Measurements from ENCODE around the gene LAMTOR4.

Gene LAMTOR4

DNA sequence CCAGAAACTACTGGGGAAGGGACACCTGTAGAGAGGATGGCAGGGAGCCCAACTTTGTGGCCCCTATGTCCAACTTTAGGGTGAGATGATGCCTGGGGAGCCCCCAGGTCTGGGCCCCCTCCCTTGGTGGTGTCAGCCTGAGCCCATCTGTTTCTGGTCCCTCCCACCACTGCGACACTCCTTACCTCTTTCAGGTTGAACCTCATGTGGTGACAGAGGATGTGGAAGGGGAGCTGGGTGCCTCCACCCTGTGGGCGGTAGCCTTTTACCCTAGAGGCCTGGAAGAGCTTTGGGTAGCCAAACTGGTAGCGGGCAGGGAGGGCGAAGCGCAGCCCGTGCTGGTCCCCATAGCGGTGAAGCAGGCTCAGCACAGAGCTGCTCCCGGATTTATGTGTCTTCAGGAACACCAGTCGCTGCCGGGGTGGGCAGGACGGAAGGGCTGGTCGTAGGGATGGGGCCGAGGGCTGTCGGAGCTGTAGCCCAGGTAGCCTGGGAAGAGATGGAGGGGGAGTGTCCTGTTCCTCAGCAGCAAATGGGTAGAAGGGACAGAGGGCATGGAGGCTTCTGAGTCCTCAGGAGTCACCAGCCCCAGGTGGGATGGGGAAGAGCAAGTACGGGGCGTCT lies 17.7 kb downstream of the LAMTOR4 start:
- TF ChIP-seq POLR2A (IDR thresholded peaks at IDR 0.05; ENCODE audit: low read depth, low read length): no peak
- FAIRE-seq (no peak), DNase-seq (ENCODE audit: insufficient read length, low spot score) (no peak)

DNA sequence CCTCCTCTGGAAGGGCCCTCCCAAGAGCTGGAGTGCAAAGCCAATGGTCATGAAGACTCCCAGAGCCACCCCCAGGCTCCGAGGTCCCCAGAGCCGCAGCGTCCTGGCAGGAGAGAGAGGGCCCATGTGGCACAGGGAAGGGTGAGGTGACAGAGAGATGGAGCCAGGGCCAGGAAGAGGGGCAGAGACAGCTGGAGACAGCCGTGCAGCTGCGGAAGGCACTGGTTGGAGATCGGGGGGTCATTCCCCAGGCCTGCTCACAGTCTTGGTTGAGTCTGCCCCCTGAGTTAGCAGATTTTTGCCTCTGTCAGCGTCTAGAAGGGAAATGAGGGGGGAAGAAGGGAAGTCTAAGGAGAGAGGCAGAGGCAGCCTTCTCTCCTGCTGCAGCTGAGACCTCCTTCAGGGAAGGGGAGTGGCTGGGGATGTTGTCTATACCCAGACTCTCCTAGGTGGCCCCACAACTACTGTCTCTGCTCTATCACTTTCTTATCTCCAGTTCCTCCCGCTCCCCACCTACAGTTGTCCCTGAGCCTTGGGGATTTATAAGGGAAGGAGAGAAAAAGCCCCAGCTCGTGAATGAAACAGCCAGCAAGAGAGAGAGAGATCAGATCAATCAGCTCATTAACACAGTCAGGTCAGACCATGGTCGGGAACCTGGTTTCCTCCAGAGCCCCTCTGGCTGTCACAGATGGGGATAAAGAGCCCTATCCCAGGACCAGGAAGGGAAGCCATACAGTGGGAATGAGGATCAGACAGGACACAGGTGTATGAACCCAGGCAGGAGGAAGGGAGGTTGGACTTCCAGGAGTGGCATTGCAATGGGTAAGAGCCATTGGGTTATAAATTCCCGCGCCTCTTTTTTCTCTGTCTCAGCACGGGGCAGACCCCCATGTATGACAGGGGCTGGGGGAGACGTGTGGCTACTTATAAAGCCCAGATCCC lies 18.5 kb downstream of the LAMTOR4 start:
- FAIRE-seq (no peak), DNase-seq (ENCODE audit: insufficient read length, low spot score) (no peak)
- TF ChIP-seq POLR2A (IDR thresholded peaks at IDR 0.05; ENCODE audit: low read depth, low read length): no peak

DNA sequence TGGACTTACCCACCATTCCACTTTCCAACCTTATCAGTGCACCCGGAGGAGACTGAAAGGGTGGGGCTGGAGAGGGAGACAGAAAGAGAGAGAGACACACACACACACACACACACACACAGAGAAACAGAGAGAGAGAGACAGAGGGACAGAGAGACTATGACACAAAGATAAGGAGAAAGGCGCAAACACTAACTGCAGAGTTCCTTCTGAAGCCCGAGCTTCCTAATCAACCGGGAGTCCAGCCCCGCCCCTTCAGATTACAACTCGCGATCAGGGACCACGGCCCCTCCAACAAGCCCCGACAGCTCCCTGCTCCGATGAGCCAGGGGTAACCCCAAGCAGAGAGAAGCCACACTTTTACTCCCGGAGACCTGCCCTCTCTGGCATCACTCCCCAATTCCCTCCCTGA lies 19.2 kb downstream of the LAMTOR4 start:
- DNase-seq (ENCODE audit: insufficient read length, low spot score): no peak
- TF ChIP-seq POLR2A (IDR thresholded peaks at IDR 0.05; ENCODE audit: low read depth, low read length): no peak
- FAIRE-seq: no peak

DNA sequence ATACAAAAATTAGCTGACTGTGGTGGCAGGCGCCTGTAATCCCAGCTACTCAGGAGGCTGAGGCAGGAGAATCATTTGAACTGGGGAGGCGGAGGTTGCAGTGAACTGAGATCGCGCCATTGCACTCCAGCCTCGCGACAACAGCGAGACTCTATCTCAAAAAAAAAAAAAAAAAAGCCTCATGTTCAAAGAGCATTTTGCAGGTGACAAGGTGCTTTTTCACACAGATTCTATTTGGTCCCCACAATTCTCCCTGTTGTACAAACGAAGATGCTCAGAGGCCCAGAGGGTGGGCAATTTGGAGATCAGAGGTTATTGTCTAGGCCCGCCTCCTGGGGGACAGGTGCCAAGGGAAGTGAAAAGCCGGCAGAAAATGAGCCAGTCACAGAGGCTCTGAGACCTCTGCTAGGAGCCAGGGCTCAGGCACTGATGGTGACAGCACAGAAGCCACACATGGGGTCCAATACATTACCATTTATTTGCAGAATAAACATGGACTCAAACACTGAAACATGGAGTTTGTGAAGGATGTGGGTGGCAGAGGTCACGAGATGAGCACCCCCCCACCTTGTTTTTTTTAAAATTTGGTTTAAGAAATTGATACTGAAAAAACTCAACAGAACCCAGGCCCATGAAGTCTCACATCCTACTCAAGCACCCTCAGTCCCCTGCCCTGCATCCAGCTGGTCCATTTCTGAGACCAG lies 20.6 kb downstream of the LAMTOR4 start:
- FAIRE-seq (no peak), DNase-seq (ENCODE audit: insufficient read length, low spot score) (no peak)
- no peak for TF ChIP-seq POLR2A (IDR thresholded peaks at IDR 0.05; ENCODE audit: low read depth, low read length)

DNA sequence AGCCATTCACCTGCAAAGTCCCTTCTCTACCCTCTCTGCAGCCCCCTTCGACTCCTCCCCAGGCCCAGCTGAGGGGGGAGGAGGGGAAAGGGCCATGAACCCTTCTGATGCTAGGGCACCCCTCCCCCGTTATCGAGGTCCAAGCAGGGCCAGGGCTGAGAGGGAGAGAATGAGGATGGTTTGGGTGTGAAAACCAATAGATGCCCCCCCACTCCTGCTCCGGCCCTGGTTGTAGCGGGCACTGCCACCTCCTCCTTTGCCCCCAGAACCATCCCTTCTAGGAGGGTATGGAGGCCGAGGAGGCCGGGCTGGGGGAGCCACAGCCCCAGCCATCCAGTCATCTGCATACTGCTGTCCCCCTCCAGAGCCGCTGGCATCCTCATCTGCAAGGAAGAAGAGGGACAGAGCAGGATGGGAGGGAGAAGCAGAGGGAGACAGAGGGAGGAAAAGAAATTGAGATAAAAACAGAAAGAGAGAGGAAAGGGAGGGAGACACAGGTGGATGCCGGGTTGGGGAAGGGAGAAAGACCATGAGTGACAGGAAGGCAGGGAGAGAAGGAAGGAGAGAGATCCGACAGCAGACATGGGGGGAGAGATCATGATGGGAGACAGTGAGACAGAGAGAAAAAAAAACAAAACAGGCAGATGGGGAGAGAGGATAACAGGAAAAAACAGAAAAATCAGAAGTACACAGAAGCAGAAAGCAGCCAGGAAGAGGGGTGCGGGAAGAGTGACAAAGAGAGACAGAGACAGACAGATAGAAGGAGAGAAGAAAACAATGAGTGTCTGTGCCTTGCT lies 21.6 kb downstream of the LAMTOR4 start:
- DNase-seq (ENCODE audit: insufficient read length, low spot score): no peak
- no peak for FAIRE-seq
- no peak for TF ChIP-seq POLR2A (IDR thresholded peaks at IDR 0.05; ENCODE audit: low read depth, low read length)

DNA sequence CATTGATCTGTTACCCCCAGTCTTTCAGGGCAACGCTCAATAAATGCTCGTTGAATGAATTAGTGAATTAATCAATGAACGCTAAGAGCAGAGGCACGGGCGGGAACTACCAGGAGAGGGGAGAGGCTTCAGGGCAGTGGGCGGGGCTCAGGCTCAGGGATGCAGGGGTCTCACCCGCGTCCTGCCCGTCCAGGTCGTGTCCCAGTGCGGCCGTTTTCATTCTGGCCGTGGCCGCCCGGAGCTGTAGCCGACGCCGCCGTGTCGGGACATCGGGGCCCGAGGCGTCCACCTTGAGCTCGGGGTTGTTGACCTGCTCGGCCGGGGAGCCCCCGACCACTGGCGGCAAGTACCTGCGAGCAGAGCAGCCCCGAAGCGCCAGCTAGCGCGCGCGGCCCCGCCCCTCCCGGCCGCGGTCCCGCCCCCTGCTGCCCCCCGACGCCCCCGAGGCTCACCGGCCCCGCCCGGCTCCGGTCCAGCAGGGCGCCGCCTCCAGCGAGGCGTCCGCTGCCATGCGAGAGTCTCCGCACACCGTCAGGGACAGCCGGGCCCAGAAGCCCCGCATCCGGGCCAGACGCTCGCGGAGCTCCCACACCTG lies 22.5 kb downstream of the LAMTOR4 start:
- no peak for TF ChIP-seq POLR2A (IDR thresholded peaks at IDR 0.05; ENCODE audit: low read depth, low read length)
- DNase-seq (ENCODE audit: insufficient read length, low spot score) (no peak), FAIRE-seq (no peak)

DNA sequence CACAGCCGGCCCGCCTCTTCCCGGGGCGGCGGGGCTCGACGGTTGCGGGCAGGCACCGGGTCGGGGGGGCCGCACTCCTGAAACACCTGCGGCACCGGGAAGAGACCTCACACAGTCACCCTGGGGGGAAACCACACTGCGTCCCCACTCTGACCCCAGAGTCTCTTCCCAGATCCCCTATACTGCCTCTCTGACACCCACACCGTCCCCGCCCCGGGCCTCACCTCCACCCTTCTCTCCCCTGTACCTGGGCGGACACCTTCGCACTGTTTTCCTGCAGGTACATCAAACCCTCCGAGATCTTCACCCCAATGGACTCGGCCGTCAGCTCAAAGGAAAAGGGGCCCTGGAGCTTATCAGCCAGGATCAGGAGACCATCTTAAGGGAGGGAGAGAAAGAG lies 23.1 kb downstream of the LAMTOR4 start:
- FAIRE-seq (no peak), DNase-seq (ENCODE audit: insufficient read length, low spot score) (no peak)
- TF ChIP-seq POLR2A (IDR thresholded peaks at IDR 0.05; ENCODE audit: low read depth, low read length): no peak

DNA sequence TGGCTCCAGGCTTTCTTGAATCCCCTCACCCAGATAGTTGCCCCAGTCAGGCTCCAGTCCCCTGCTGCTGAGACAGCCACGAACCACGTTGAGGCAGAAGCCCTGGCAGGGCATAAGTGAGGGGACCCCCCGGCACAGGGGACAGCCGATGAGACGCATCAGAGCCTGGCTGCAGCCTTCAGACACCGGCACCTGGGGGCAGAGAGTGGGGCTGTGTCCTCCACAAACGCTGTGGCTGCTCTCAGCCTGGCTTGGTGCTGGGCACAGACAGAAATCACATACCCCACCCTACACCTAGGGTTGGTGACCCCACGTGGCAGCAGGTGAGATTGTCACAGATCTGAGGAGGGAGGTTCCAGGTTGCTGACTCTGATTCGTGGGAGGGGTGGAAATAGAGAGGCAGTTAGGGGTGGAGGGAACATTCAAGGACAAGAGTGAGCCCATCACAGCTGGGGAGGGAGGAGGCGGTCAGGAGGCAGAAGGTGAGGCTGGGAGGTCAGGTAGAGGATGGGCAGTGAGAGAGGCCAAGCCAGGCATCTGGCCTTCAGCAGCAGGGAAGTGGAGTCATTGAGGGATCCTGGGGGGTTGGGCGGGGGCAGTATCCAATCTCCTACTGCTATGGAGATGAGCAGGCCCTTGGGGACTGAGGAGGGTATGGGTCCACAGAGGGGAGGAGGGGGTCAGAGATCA lies 25.2 kb downstream of the LAMTOR4 start:
- no peak for TF ChIP-seq POLR2A (IDR thresholded peaks at IDR 0.05; ENCODE audit: low read depth, low read length)
- FAIRE-seq (no peak), DNase-seq (ENCODE audit: insufficient read length, low spot score) (no peak)

DNA sequence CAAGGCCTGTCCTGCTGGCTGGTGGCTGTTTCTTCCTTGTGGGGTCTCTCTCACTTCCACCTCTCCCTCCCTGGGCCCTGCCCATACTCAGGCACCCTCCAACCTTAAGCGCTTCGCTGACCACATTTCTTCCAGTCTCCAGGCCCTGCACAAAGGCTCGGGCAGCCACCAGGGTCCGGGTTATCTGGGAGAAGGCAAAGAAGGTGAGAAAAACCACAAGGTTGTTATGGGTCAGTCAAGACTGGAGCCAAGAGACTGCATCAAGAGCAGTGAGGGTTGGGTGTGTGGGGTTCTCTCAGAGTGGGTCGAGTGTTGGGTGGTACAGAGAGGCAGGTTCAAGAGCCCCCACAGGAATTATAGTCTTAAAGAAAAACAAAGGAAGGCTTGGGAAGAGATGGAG lies 25.9 kb downstream of the LAMTOR4 start:
- TF ChIP-seq POLR2A (IDR thresholded peaks at IDR 0.05; ENCODE audit: low read depth, low read length): no peak
- DNase-seq (ENCODE audit: insufficient read length, low spot score): no peak
- FAIRE-seq: no peak

DNA sequence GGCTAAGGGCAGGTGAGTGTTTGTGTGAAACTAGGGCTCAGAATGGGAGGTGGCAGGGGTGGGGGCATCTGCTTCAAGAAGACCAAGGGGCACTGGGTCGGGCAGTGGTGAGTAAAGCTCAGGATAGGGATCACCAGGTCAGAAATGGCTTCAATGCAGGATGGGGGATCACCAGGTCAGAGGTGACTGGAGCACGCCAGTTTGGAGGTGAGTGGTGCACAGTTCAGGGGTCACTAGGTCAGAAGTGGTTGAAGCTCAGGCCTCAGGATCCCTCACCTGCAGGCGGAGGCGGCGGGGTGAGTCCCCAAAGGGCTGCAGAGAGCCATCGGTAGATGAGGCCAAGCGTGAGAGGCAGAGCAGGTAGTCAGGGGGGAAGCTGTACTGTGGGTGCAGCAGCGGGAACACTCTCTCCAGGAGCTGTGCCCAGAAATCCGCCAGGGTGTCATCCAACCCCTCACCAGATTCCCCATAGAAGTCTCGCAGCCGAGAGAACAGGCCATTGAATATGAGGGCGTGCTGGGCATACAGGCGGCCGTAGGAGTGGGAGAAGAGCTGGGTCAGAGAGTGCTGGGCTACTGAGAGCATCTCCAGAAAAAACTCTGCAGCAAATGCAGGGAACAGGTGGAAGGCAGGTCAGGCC lies 26.7 kb downstream of the LAMTOR4 start:
- no peak for TF ChIP-seq POLR2A (IDR thresholded peaks at IDR 0.05; ENCODE audit: low read depth, low read length)
- FAIRE-seq: no peak
- DNase-seq (ENCODE audit: insufficient read length, low spot score): no peak

DNA sequence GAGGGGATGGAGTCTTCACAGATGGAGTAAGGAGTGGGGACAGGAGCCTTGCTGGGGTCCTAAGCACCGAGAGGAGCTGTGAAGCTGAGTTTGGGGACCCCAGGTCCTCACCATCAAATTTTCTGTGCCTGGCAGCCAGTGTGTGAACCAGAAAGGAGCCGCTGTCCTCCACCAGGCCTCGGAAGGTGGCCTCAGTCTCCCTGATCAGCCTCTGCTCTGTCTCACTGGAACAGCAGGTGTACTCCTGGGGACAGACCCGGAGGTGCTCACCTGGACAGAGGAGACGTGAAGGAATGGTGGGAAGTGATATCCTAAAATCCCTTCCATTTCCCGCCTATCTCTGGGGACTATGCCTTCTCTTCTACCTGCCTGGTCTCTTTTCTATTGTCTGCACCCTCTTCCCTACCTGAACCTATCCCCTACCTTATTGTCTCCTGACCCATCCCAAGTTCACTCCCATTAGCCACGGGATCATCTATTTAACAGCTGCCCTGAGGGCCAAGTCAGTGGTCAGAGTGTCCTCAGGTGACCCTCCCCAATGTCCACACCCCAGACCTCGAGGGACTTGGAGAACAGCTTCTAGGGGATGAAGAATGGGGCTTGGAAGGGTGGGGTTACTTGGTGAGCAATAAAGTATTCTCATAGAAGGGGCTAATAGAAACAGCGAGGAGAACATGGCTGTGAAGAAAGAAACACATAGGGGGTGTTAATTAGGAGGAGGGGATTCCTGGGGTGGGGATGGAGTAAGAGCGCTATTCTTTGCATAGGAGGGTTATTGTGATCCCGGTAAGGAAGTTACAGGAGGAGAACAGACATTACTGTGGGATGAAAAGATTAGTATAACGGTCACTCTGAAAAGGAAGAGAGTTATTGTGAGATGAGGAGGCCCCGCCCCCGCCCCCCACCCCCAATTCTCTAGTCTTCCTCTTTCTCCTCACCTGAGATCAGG lies 27.7 kb downstream of the LAMTOR4 start:
- no peak for TF ChIP-seq POLR2A (IDR thresholded peaks at IDR 0.05; ENCODE audit: low read depth, low read length)
- no peak for DNase-seq (ENCODE audit: insufficient read length, low spot score)
- FAIRE-seq: no peak

Data from H54 (cell line).